Stomach (tissue), 9 donors: Measurements from ENCODE around the gene TXLNB. TPM values are rescaled to one million over a fixed set of nuclear protein-coding genes. Genes with fewer than 3 reads are reported as not detected.

ENCODE experiments used
- DNase-seq, 2 donors: peaks; one replicate each; pipeline versions ENCODE4 v3.0.0 to v3.0.0-alpha.2; 2013 to 2019
- H3K27ac ChIP-seq, 5 donors: fragments of 200-600 bp in 4 of 5; sonication (generic) in 4 of 5; one replicate each; pipeline ENCODE4 v1.5.1; 2013 to 2019; ENCODE audit warnings: mild to moderate bottlenecking in 1 of 5, moderate library complexity in 1 of 5
- H3K27me3 ChIP-seq, 3 donors: fragments of 200-600 bp; sonication (generic); one replicate each; pipeline ENCODE4 v1.5.1; 2017 to 2019; ENCODE audit warnings: mixed run types in 1 of 3
- H3K36me3 ChIP-seq, 4 donors: fragments of 200-600 bp; sonication (generic); 1 replicate in 3 of 4; 2 replicates in 1 of 4; pipeline ENCODE4 v1.5.1; 2016 to 2019
- H3K4me1 ChIP-seq, 4 donors: fragments of 200-600 bp; sonication (generic); one replicate each; pipeline ENCODE4 v1.5.1; 2016 to 2019
- H3K4me3 ChIP-seq, 4 donors: fragments of 200-600 bp; sonication (generic) in 3 of 4; one replicate each; pipeline ENCODE4 v1.5.1; 2016 to 2019; ENCODE audit warnings: mild to moderate bottlenecking in 1 of 4
- H3K9me3 ChIP-seq, 4 donors: fragments of 200-600 bp; sonication (generic); one replicate each; pipeline ENCODE4 v1.5.1; 2016 to 2019
- EP300 ChIP-seq: sonication (generic); formaldehyde crosslinking; IDR thresholded peaks from one replicate; pipeline ENCODE4 v1.6.1; 2017; ENCODE audit warnings: antibody characterized with exemption
- POLR2A ChIP-seq, 4 donors: fragments of 450-650 bp; IDR thresholded peaks; one replicate each; pipeline ENCODE4 v1.6.1; 2016; ENCODE audit warnings: antibody characterized with exemption in 4 of 4, control low read depth in 2 of 4, mild to moderate bottlenecking in 1 of 4, moderate library complexity in 1 of 4
- POLR2AphosphoS5 ChIP-seq, 3 donors: sonication (generic); formaldehyde crosslinking; IDR thresholded peaks; one replicate each; pipeline ENCODE4 v1.6.1; 2016; ENCODE audit warnings: antibody characterized with exemption in 3 of 3
- WGBS, 5 donors: extraction: QIAGEN DNeasy Blood & Tissue Kit in 3 of 5; methylation state at CpG; one replicate each; pipeline versions ENCODE4 v1.1.5 to v1.1.7; 2013 to 2018; 5-methylcytosine and 5-hydroxymethylcytosine counted together
- intact Hi-C: fragments of 100-400 bp; cut with DNase I; formaldehyde crosslinking; loops from one replicate; pipeline ENCODE4 v1.15.1; 2023; ENCODE audit warnings: low total_unique reads
- polyA plus RNA-seq, 3 donors: library from polyadenylated mRNA; stranded (reverse); fragments of 200-250 nt; gene quantifications; one replicate each; pipeline ENCODE4 v1.2.3, GENCODE V29; 2013
- total RNA-seq, 5 donors: library from RNA; depleted of rRNA; stranded (reverse); fragments of >200 nt; gene quantifications; one replicate each; pipeline versions ENCODE4 v1.1.0 to v1.2.3, GENCODE V29; 2014 to 2016
- TF ChIP-seq, protein P1 (sequence below), 7 experiments: fragments of 450-650 bp in 4 of 7; fragments of 200-600 bp in 3 of 7; sonication (generic) in 3 of 7; IDR thresholded peaks; one replicate each; pipeline ENCODE4 v1.5.1; 2016 to 2019; ENCODE audit warnings: antibody characterized with exemption in 7 of 7, control low read depth in 2 of 7, mild to moderate bottlenecking in 1 of 7
- donor health status: healthy with polysubstance abuse.
- donor health status: Bipolar disorder and iron deficiency.
- donor health status: healthy.

The TXLNB gene
- total and polyA plus RNA-seq, 8 donors = 0.15 to 1.5 (median 0.61) TPM; not detected in 3

DNA sequence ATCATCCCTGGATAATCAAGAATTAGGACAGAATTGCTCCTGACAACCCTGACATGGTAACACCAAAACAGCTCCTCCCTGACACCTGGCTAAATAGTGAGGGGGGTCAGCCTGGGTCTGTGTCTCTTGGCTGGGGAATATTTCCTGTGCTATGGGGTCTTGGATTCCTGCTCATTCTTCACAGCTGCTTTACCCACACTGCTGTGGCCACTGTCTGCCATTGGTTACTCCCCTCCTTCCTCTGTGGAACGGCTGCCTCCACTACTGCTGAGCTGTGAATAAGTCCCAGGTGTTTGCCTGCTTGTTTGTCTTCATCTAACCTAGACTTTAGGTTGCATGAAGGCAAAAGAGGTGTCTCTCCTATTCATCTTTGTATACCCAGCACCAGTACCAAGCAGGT lies 33.9 kb upstream of the TXLNB start:
- peaks cover 0 to 18% (median 8%) of the 10 kb centered on the region in 4 donors for H3K4me1 ChIP-seq
- TF ChIP-seq EP300 (no peak), POLR2A (IDR thresholded peaks at IDR 0.05) (no peak), POLR2AphosphoS5 (IDR thresholded peaks at IDR 0.05) (no peak)
- TF ChIP-seq, protein P1, sequence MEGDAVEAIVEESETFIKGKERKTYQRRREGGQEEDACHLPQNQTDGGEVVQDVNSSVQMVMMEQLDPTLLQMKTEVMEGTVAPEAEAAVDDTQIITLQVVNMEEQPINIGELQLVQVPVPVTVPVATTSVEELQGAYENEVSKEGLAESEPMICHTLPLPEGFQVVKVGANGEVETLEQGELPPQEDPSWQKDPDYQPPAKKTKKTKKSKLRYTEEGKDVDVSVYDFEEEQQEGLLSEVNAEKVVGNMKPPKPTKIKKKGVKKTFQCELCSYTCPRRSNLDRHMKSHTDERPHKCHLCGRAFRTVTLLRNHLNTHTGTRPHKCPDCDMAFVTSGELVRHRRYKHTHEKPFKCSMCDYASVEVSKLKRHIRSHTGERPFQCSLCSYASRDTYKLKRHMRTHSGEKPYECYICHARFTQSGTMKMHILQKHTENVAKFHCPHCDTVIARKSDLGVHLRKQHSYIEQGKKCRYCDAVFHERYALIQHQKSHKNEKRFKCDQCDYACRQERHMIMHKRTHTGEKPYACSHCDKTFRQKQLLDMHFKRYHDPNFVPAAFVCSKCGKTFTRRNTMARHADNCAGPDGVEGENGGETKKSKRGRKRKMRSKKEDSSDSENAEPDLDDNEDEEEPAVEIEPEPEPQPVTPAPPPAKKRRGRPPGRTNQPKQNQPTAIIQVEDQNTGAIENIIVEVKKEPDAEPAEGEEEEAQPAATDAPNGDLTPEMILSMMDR (IDR thresholded peaks at IDR 0.05) = no peak
- no peak for DNase-seq
- H3K9me3 ChIP-seq = no peaks in the 10 kb centered on the region
- H3K27ac ChIP-seq = peak overlapping the region in 2 of 5 donors; percentile 13 to 82
- no peaks in the 10 kb centered on the region for H3K27me3 ChIP-seq
- WGBS, 5 donors = 39 to 69% (median 50%) methylated on average over 1 of the region's 1 CpG
- no peak overlapping the region for H3K4me3 ChIP-seq
- intact Hi-C loops = no loop called here
- no peaks in the 10 kb centered on the region for H3K36me3 ChIP-seq

DNA sequence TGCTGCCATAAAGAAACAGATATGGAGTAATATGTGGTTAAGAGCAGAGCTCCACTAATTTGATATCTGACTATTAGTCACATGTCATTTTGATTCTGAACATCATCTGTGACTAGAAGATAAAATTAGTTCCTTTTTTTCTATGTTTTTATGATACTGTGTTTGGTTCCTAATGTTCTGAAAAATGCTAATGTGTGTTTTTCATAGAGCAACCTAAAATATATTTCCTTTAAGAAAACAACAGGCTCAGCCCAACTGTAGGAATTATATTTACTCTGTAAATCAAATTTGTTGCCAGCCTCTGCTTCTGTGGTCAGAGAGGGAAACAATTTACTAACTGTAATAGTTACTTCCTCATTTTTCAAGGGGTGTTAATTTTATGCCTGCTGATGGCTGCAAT lies 33.3 kb upstream of the TXLNB start:
- Histone ChIP-seq H3K27me3 (no peaks in the 10 kb centered on the region), H3K9me3 (no peaks in the 10 kb centered on the region), H3K27ac (peak overlapping the region in 4 of 5 donors; percentile 10 to 82 (median 48)), H3K4me3 (no peak overlapping the region), H3K36me3 (no peaks in the 10 kb centered on the region), H3K4me1 (peaks cover 0 to 18% (median 8%) of the 10 kb centered on the region in 4 donors)
- TF ChIP-seq, protein P1 (IDR thresholded peaks at IDR 0.05) = no peak
- TF ChIP-seq POLR2A (IDR thresholded peaks at IDR 0.05) (no peak), EP300 (no peak), POLR2AphosphoS5 (IDR thresholded peaks at IDR 0.05) (no peak)
- DNase-seq = no peak
- intact Hi-C loops = no loop called here

DNA sequence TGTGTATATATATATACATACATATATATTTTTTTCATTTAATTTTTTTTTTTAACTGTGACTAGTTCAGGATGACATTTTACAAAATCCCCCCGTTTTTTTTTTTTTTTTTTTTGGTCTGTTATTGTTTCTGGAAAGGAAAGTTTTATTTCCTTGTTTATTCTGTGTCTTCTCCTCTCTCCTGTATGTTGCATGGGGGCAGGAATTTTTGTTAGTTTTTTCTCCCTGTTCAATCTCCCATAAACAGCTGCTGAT lies 32.4 kb upstream of the TXLNB start:
- no peaks in the 10 kb centered on the region for H3K27me3 ChIP-seq
- no peaks in the 10 kb centered on the region for H3K36me3 ChIP-seq
- no peak overlapping the region for H3K4me3 ChIP-seq
- WGBS, 5 donors = 24 to 54% (median 47%) methylated on average over 1 of the region's 1 CpG
- TF ChIP-seq POLR2A (IDR thresholded peaks at IDR 0.05) = no peak
- no peak for TF ChIP-seq EP300
- TF ChIP-seq POLR2AphosphoS5 (IDR thresholded peaks at IDR 0.05) = no peak
- TF ChIP-seq, protein P1 (IDR thresholded peaks at IDR 0.05) = no peak
- intact Hi-C loops = no loop called here
- no peak for DNase-seq
- H3K4me1 ChIP-seq = peaks cover 0 to 18% (median 8%) of the 10 kb centered on the region in 4 donors
- H3K9me3 ChIP-seq = no peaks in the 10 kb centered on the region
- peak overlapping the region in 4 of 5 donors; percentile 29 to 82 (median 63) for H3K27ac ChIP-seq

DNA sequence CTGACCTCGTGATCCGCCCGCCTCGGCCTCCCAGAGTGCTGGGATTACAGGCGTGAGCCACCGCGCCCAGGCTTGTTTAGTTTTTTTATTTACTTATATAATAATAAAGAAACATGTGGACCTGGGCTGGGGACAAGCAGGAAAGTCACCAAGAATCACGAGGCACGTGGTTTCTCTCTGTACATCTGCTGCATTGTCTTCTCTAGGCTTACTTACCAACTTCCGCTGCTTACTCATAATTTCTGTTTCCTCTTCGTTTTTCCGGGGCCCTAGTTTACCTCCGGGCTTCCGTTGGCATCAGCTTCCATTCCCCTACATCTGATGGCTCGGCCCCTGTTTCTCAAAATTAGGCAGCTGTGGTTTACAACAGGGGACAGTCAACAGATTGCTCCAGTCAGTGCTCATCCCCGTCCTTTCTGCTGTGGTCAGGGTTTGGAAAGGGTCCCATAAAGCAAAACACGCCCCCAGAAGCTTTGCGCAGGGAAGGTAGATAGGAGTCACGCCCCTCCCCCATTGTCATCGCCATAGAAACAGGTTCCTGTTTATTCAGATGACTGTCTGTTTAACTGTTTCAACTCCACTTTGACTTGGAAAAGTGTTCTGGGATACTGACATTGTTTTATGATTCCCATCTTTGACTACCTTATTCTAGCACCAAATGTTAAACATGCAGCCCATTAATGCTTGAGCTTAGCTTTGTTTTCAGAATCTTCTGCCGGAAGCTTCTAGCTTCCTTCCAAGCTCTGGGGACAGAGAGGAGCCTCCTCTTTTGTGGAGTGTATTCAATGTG lies 31.9 kb upstream of the TXLNB start:
- 38 to 62% (median 56%) methylated on average over 21 of the region's 21 CpGs for WGBS, 5 donors
- Histone ChIP-seq H3K9me3 (no peaks in the 10 kb centered on the region), H3K4me3 (peak overlapping the region in 3 of 4 donors; percentile 11 to 19 (median 15)), H3K27ac (peak overlapping the region; percentile 19 to 82 (median 57)), H3K4me1 (peaks cover 0 to 18% (median 8%) of the 10 kb centered on the region in 4 donors), H3K27me3 (no peaks in the 10 kb centered on the region), H3K36me3 (no peaks in the 10 kb centered on the region)
- TF ChIP-seq POLR2AphosphoS5 (IDR thresholded peaks at IDR 0.05) = peak in 1 of 3 donors; percentile 18
- no peak for TF ChIP-seq POLR2A (IDR thresholded peaks at IDR 0.05)
- intact Hi-C loops = no loop called here
- peak; percentile 60 to 90 for DNase-seq

DNA sequence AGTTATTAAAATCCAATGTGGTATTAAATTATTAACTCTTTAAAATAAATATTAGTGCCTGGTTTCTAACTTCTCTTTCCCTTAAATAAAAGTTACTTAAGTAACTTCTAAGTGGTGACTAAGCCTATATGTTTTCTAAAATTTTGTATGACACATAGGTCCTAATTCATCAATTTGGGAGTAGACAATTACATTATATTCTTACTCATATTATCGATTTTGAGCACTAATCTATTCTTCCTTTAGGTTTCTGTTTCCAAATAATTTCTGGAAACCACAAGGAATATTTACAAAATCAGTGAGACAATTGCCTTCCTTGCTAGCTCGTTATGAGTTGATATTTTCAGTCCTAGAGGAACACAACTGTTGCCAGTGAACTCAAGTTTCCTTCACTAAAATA lies 28.3 kb upstream of the TXLNB start:
- TF ChIP-seq, protein P1 (IDR thresholded peaks at IDR 0.05) = no peak
- no peak for TF ChIP-seq POLR2A (IDR thresholded peaks at IDR 0.05)
- no peaks in the 10 kb centered on the region for H3K27me3 ChIP-seq
- no peak overlapping the region for H3K27ac ChIP-seq
- DNase-seq = no peak
- no peak overlapping the region for H3K4me3 ChIP-seq
- peaks cover 0 to 14% (median 3%) of the 10 kb centered on the region in 4 donors for H3K4me1 ChIP-seq
- H3K36me3 ChIP-seq = no peaks in the 10 kb centered on the region
- 54 to 65% (median 60%) methylated on average over 2 of the region's 2 CpGs for WGBS, 5 donors
- intact Hi-C loops = no loop called here
- H3K9me3 ChIP-seq = no peaks in the 10 kb centered on the region
